ENCODE data around the gene TRDMT1.

GRCh38 chr10:17100586-17100985 is 100.9 kb downstream of the TRDMT1 start:
- TF ChIP-seq, protein P1, sequence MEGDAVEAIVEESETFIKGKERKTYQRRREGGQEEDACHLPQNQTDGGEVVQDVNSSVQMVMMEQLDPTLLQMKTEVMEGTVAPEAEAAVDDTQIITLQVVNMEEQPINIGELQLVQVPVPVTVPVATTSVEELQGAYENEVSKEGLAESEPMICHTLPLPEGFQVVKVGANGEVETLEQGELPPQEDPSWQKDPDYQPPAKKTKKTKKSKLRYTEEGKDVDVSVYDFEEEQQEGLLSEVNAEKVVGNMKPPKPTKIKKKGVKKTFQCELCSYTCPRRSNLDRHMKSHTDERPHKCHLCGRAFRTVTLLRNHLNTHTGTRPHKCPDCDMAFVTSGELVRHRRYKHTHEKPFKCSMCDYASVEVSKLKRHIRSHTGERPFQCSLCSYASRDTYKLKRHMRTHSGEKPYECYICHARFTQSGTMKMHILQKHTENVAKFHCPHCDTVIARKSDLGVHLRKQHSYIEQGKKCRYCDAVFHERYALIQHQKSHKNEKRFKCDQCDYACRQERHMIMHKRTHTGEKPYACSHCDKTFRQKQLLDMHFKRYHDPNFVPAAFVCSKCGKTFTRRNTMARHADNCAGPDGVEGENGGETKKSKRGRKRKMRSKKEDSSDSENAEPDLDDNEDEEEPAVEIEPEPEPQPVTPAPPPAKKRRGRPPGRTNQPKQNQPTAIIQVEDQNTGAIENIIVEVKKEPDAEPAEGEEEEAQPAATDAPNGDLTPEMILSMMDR (IDR thresholded peaks at IDR 0.05; ENCODE audit: poor library complexity) = no peak
- TF ChIP-seq EZH2 (IDR thresholded peaks at IDR 0.05; ENCODE audit: borderline replicate concordance) (no peak), EZH2phosphoT487 (IDR thresholded peaks at IDR 0.05; ENCODE audit: low read depth, severe bottlenecking, unreplicated experiment) (no peak)
